ENCODE data around the gene SNRNP48.
A peak's percentile ranks its signal among the peaks of the same experiment; 100 is the strongest.

DNA sequence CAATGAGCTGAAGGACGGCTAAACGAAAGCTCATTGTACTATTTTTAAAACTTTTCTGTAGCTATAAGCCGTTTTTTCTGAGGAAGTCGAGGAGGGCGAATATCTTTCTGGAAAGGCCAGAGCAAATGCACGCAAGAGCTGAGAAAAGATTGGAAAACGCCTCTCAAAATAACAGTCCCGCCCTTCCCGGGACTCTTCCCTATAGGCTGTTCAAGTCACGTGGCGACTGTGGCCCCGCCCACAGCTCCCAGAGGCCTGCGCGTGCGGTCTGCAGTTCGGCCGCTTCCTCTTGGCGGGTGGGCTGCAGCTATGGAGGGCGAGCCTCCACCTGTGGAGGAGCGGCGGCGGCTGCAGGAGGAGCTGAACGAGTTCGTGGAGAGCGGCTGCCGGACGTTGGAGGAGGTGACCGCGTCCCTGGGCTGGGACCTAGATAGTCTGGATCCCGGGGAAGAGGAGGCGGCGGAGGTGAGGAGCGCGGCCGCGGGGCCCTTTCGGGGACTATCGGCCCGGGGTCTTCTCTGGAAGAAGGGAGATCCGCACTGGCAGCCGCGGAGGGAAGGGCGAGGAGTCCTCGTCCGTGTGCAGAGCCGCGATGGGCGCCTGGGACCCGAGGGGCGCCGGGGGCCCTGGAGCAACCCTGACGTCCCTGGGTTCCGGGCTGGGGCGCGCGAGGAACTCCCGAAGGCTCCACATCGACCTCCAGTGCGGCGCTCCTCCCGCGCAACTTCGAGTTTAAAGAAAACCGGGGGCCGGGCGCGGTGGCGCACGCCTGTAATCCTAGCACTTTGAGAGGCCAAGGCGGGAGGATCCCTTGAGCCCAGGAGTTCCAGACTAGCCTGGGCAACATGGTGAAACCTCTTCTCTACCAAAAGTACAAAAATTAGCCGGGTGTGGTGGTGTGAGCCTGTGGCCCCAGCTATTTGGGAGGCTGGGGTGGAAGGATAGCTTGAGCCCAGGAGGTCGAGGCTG, at the start of gene SNRNP48:
- TF ChIP-seq, protein P1, sequence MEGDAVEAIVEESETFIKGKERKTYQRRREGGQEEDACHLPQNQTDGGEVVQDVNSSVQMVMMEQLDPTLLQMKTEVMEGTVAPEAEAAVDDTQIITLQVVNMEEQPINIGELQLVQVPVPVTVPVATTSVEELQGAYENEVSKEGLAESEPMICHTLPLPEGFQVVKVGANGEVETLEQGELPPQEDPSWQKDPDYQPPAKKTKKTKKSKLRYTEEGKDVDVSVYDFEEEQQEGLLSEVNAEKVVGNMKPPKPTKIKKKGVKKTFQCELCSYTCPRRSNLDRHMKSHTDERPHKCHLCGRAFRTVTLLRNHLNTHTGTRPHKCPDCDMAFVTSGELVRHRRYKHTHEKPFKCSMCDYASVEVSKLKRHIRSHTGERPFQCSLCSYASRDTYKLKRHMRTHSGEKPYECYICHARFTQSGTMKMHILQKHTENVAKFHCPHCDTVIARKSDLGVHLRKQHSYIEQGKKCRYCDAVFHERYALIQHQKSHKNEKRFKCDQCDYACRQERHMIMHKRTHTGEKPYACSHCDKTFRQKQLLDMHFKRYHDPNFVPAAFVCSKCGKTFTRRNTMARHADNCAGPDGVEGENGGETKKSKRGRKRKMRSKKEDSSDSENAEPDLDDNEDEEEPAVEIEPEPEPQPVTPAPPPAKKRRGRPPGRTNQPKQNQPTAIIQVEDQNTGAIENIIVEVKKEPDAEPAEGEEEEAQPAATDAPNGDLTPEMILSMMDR (IDR thresholded peaks at IDR 0.05; ENCODE audit: extremely low read depth in 1 of 2, insufficient read depth in 1 of 2, low read depth in 1 of 2, low read length in 2 of 2): no peak
- TF ChIP-seq POLR2A (IDR thresholded peaks at IDR 0.05; ENCODE audit: low read depth, low read length) (peak; percentile 70), EZH2 (IDR thresholded peaks at IDR 0.05; ENCODE audit: borderline replicate concordance, low read depth, low read length, severe bottlenecking) (no peak)

Measured in endothelial cell of umbilical vein (primary cell).